OCI-LY1 (cell line): ENCODE data around the gene POMP.

ENCODE experiments used
- H2AFZ ChIP-seq: fragments of 200-600 bp; sonication (generic), shearing (Covaris generic); 2 replicates; pipeline ENCODE4 v1.6.0; 2014; ENCODE audit warnings: antibody characterized with exemption, mild to moderate bottlenecking, low read length
- H3F3A ChIP-seq: fragments of 200-600 bp; sonication (generic), shearing (Covaris generic); 2 replicates; pipeline ENCODE4 v1.6.0; 2014; ENCODE audit warnings: mild to moderate bottlenecking, antibody characterized with exemption, low read length, moderate library complexity; ENCODE audit not compliant: insufficient read depth
- H3K27ac ChIP-seq: fragments of 200-600 bp; sonication (generic); 2 replicates; pipeline ENCODE4 v1.5.1; 2014; ENCODE audit warnings: low read length, mixed run types, mild to moderate bottlenecking, low read depth; ENCODE audit not compliant: poor library complexity, severe bottlenecking
- H3K27me3 ChIP-seq: fragments of 200-600 bp; sonication (generic); 2 replicates; pipeline ENCODE4 v1.6.0; 2014; ENCODE audit warnings: antibody characterized with exemption, mild to moderate bottlenecking, low read length, moderate library complexity; ENCODE audit not compliant: insufficient read depth
- H3K36me3 ChIP-seq: fragments of 200-600 bp; sonication (generic); 2 replicates; pipeline ENCODE4 v1.6.1; 2014; ENCODE audit warnings: mild to moderate bottlenecking, antibody characterized with exemption, low read length, moderate library complexity, mixed read lengths; ENCODE audit not compliant: insufficient read depth
- H3K4me1 ChIP-seq: fragments of 200-600 bp; sonication (generic); 2 replicates; pipeline ENCODE4 v1.5.1; 2014; ENCODE audit warnings: mild to moderate bottlenecking, low read length, moderate library complexity; ENCODE audit not compliant: insufficient read depth, severe bottlenecking
- H3K4me2 ChIP-seq: fragments of 200-600 bp; sonication (generic), shearing (Covaris generic); 2 replicates; pipeline ENCODE4 v1.6.1; 2014; ENCODE audit warnings: low read length
- H3K4me3 ChIP-seq: fragments of 200-600 bp; sonication (generic); 2 replicates; pipeline ENCODE4 v1.5.1; 2014; ENCODE audit warnings: low read length, low read depth, mild to moderate bottlenecking, mixed read lengths; ENCODE audit not compliant: poor library complexity, severe bottlenecking
- H3K79me2 ChIP-seq: fragments of 200-600 bp; shearing (Covaris generic); 2 replicates; pipeline ENCODE4 v1.6.1; 2016; ENCODE audit warnings: mixed run types, low read length, mixed read lengths; ENCODE audit not compliant: insufficient read depth
- H3K9ac ChIP-seq: fragments of 200-600 bp; sonication (generic), shearing (Covaris generic); 2 replicates; pipeline ENCODE4 v1.6.1; 2014; ENCODE audit warnings: mild to moderate bottlenecking, low read length, mixed read lengths
- H3K9me2 ChIP-seq: fragments of 200-600 bp; sonication (generic), shearing (Covaris generic); 2 replicates; pipeline ENCODE4 v1.6.1; 2014; ENCODE audit warnings: low read depth, mild to moderate bottlenecking, low read length, mixed read lengths
- H3K9me3 ChIP-seq: fragments of 200-600 bp; shearing (Covaris generic); 2 replicates; pipeline ENCODE4 v1.6.1; 2014; ENCODE audit warnings: low read length, mixed read lengths
- H4K20me1 ChIP-seq: fragments of 200-600 bp; sonication (generic), shearing (Covaris generic); 2 replicates; pipeline ENCODE4 v1.6.0; 2016; ENCODE audit warnings: mild to moderate bottlenecking, low read length; ENCODE audit not compliant: insufficient read depth
- CTCF ChIP-seq: fragments of 200-600 bp; sonication (generic), shearing (Covaris generic); IDR thresholded peaks from 2 replicates; pipeline ENCODE4 v1.5.1; 2017; ENCODE audit warnings: mild to moderate bottlenecking, antibody characterized with exemption, low read length, moderate library complexity, mixed read lengths
- EZH2 ChIP-seq: fragments of 200-600 bp; sonication (generic), shearing (Covaris generic); IDR thresholded peaks from 2 replicates; pipeline ENCODE4 v1.8.0; 2017; ENCODE audit warnings: borderline replicate concordance, mixed run types, mild to moderate bottlenecking, antibody characterized with exemption, low read length, moderate library complexity, mixed read lengths

The POMP gene

DNA sequence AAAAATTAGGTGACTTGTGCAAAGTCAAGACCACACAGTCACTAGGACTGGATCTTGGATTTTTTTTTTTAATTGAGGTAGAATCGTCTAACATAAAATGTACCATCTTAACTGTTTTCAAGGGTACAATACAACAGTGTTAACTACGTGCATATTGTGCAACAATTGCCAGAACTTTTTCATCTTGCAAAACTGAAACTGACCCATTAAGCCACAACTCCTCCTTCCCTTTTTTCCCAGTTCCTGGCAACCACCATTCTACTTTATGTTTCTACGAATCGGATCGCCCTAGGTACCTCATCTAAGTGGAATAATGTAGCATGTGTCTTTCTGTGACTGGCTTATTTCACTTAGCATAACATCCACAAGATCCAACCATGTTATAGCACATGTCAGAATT, 37.5 kb upstream of the POMP start:
- H3K9me2 ChIP-seq = no peaks in the 10 kb centered on the region
- H3K27ac ChIP-seq = no peak overlapping the region
- TF ChIP-seq EZH2 (no peak), CTCF (no peak)
- no peaks in the 10 kb centered on the region for H3K36me3 ChIP-seq
- H3K4me3 ChIP-seq = no peak overlapping the region
- H3K79me2 ChIP-seq = no peaks in the 10 kb centered on the region
- no peaks in the 10 kb centered on the region for H3K4me1 ChIP-seq
- no peak overlapping the region for H3K4me2 ChIP-seq
- H2AFZ ChIP-seq = no peak overlapping the region
- no peak overlapping the region for H3K9ac ChIP-seq
- H4K20me1 ChIP-seq = no peaks in the 10 kb centered on the region
- no peaks in the 10 kb centered on the region for H3K9me3 ChIP-seq
- H3F3A ChIP-seq = no peaks in the 10 kb centered on the region
- no peaks in the 10 kb centered on the region for H3K27me3 ChIP-seq

GRCh38 chr13:28622286-28622685, 36.6 kb upstream of the POMP start:
- Histone ChIP-seq H3K9ac (no peak overlapping the region), H3F3A (no peaks in the 10 kb centered on the region), H3K4me3 (no peak overlapping the region), H4K20me1 (no peaks in the 10 kb centered on the region), H3K27ac (no peak overlapping the region), H2AFZ (no peak overlapping the region), H3K4me2 (no peak overlapping the region), H3K36me3 (no peaks in the 10 kb centered on the region), H3K79me2 (no peaks in the 10 kb centered on the region), H3K4me1 (no peaks in the 10 kb centered on the region), H3K9me2 (no peaks in the 10 kb centered on the region), H3K27me3 (no peaks in the 10 kb centered on the region), H3K9me3 (no peaks in the 10 kb centered on the region)
- TF ChIP-seq CTCF (no peak), EZH2 (no peak)

- Histone ChIP-seq H4K20me1 (no peaks in the 10 kb centered on the region), H3K4me1 (no peaks in the 10 kb centered on the region), H3K4me3 (no peak overlapping the region), H3K36me3 (no peaks in the 10 kb centered on the region), H3K4me2 (no peak overlapping the region), H3K27me3 (no peaks in the 10 kb centered on the region), H3K9ac (no peak overlapping the region), H3K79me2 (no peaks in the 10 kb centered on the region), H3K27ac (no peak overlapping the region), H3K9me2 (no peaks in the 10 kb centered on the region), H3K9me3 (no peaks in the 10 kb centered on the region), H3F3A (no peaks in the 10 kb centered on the region), H2AFZ (no peak overlapping the region)
- TF ChIP-seq EZH2 = no peak
- no peak for TF ChIP-seq CTCF
Measured at GRCh38 chr13:28623782-28624706, 34.9 kb upstream of the POMP start.
